ENCODE measurements around the gene CD300LD.

The CD300LD gene

DNA sequence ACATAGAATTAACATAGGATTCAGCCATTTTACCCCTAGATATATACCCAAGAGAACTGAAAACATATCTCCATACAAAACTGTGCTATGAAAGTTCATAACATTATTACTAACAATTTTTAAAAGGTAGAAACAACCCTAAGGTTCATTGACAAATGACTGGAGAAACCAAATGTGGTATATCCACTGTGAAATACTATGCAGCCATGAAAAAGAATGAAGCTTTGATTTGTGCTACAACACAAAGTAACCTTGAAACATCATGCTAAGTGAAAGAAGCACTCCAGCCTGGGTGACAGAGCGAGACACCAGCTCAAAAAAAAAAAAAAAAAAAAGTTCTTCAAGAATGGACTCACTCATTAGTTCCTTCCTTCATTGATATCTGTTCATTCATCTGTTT, 580 bp downstream of the CD300LD start:
- Histone ChIP-seq H3K4me1 (no peaks in the 10 kb centered on the region), H3K4me2 (ENCODE audit: low read length) (no peak overlapping the region), H3K36me3 (ENCODE audit: control insufficient read depth, insufficient read depth, low read length) (no peaks in the 10 kb centered on the region), H3K27ac (no peak overlapping the region), H2AFZ (no peak overlapping the region), H3K9ac (no peak overlapping the region), H3K9me3 (ENCODE audit: control insufficient read depth, low read length) (no peaks in the 10 kb centered on the region), H3K79me2 (no peaks in the 10 kb centered on the region), H3K4me3 (ENCODE audit: low read depth, low read length) (no peak overlapping the region), H3K27me3 (ENCODE audit: control insufficient read depth, insufficient read depth, low read length) (no peaks in the 10 kb centered on the region)
- TF ChIP-seq, protein P1, sequence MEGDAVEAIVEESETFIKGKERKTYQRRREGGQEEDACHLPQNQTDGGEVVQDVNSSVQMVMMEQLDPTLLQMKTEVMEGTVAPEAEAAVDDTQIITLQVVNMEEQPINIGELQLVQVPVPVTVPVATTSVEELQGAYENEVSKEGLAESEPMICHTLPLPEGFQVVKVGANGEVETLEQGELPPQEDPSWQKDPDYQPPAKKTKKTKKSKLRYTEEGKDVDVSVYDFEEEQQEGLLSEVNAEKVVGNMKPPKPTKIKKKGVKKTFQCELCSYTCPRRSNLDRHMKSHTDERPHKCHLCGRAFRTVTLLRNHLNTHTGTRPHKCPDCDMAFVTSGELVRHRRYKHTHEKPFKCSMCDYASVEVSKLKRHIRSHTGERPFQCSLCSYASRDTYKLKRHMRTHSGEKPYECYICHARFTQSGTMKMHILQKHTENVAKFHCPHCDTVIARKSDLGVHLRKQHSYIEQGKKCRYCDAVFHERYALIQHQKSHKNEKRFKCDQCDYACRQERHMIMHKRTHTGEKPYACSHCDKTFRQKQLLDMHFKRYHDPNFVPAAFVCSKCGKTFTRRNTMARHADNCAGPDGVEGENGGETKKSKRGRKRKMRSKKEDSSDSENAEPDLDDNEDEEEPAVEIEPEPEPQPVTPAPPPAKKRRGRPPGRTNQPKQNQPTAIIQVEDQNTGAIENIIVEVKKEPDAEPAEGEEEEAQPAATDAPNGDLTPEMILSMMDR (IDR thresholded peaks at IDR 0.05) = no peak

DNA sequence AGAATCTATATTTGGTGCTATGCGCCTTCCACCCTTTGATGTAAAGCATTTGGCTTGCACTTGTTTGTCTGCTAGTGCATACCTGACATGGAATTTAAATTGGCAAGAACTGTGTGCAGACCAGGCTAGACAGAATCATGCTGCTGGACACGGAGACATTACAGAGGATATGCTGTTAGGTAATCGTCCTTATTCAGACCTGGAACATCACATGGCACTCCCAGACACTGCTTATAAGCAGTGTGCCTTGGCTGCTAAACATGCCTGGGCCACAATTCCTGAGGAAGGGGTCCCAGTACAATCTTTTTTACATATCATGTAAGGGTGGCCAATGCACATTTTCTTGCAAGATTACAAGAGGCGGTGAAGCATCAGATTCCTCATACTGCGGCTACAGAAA, 6.4 kb downstream of the CD300LD start:
- Histone ChIP-seq H3K9me3 (ENCODE audit: control insufficient read depth, low read length) (no peaks in the 10 kb centered on the region), H3K4me3 (ENCODE audit: low read depth, low read length) (no peak overlapping the region), H3K27ac (no peak overlapping the region), H3K27me3 (ENCODE audit: control insufficient read depth, insufficient read depth, low read length) (no peaks in the 10 kb centered on the region), H3K9ac (no peak overlapping the region), H3K79me2 (no peaks in the 10 kb centered on the region), H3K4me1 (no peaks in the 10 kb centered on the region), H3K36me3 (ENCODE audit: control insufficient read depth, insufficient read depth, low read length) (no peaks in the 10 kb centered on the region), H2AFZ (no peak overlapping the region), H3K4me2 (ENCODE audit: low read length) (no peak overlapping the region)
- TF ChIP-seq, protein P1 (IDR thresholded peaks at IDR 0.05) = no peak

DNA sequence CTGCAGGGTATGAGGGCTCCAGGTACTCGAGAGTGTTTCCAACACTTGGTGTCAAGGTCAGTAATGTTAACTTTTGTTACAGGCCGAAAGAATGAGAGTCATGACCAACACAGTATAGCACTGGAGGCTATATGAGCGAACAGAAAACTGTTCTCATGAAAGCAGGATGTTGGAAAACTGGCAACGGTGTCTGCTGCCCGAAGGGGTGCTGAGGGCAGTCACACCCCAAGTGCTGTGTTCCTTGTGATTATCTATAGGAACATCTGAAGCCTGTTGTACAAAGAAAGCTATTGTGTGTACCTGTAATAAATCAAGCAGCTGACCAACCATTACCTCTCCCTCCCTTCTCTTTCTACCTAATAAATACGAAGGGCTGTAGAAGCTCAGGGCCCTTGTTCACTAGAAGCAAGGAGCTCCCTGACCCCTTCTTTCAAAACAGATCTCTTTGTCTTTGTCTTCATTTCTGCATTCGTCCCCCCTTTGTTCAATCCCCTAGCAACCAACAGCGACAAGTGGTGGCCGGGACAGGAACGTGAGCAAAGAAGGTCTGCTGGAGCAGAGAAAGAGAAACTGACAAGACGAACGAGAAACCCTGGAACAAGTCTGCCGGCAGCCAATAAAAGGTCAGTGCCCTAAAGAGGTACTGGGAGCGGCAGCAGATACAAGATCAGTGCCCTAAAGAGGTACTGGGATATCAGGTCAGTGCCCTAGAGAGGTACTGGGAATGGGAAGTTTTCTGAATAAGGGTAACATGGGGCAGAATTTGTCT, 7.6 kb downstream of the CD300LD start:
- Histone ChIP-seq H3K4me3 (ENCODE audit: low read depth, low read length) (no peak overlapping the region), H3K4me2 (ENCODE audit: low read length) (no peak overlapping the region), H3K9me3 (ENCODE audit: control insufficient read depth, low read length) (no peaks in the 10 kb centered on the region), H3K4me1 (no peaks in the 10 kb centered on the region), H3K36me3 (ENCODE audit: control insufficient read depth, insufficient read depth, low read length) (no peaks in the 10 kb centered on the region), H3K9ac (no peak overlapping the region), H3K27me3 (ENCODE audit: control insufficient read depth, insufficient read depth, low read length) (no peaks in the 10 kb centered on the region), H3K27ac (no peak overlapping the region), H3K79me2 (no peaks in the 10 kb centered on the region), H2AFZ (no peak overlapping the region)
- TF ChIP-seq, protein P1 (IDR thresholded peaks at IDR 0.05) = no peak

DNA sequence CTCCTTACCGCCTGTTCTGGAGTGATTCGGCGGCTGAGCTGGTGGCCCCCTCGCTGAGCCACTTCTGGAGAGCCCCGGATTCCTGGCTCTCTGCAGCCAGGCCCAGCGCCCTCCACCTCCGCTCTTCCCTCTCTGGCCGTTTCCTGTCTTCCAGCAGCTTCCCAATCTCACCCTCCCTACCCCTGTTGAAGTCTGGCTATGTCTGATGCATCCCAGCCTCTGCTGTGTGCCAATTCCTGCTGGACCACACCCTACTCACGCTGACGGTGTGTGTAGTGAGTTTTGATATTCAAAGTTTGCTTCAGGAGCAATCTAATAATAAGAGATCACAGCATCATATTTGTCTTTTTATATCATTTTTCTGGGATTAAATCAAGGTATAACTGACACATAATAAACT, 9.4 kb downstream of the CD300LD start:
- TF ChIP-seq, protein P1 (IDR thresholded peaks at IDR 0.05) = no peak
- Histone ChIP-seq H3K27me3 (ENCODE audit: control insufficient read depth, insufficient read depth, low read length) (no peaks in the 10 kb centered on the region), H2AFZ (no peak overlapping the region), H3K36me3 (ENCODE audit: control insufficient read depth, insufficient read depth, low read length) (no peaks in the 10 kb centered on the region), H3K4me2 (ENCODE audit: low read length) (no peak overlapping the region), H3K9me3 (ENCODE audit: control insufficient read depth, low read length) (no peaks in the 10 kb centered on the region), H3K9ac (no peak overlapping the region), H3K79me2 (no peaks in the 10 kb centered on the region), H3K4me3 (ENCODE audit: low read depth, low read length) (no peak overlapping the region), H3K27ac (no peak overlapping the region), H3K4me1 (no peaks in the 10 kb centered on the region)

DNA sequence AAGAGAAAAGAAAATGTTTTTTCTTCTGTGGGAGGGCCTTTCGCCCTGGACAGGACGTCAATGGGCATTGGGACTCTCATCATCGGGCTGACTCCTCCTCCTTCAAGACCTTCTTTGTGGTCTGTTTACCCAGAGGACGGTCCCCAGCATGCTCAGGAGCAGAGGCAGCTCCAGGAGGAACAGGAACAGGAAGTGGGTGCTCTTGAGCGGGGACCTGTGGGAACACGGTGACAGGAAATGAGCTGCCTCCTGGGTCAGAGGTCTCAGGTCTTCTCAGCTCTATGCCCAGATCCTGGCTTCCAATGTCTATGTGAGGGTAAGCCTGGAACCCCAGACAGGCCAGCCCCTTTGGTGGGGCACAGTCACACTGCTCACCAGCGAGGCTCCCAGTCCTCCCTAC, 12.2 kb downstream of the CD300LD start:
- no peak overlapping the region for H3K4me2 ChIP-seq (ENCODE audit: low read length)
- no peaks in the 10 kb centered on the region for H3K27me3 ChIP-seq (ENCODE audit: control insufficient read depth, insufficient read depth, low read length)
- no peaks in the 10 kb centered on the region for H3K4me1 ChIP-seq
- no peak overlapping the region for H3K27ac ChIP-seq
- H3K9me3 ChIP-seq (ENCODE audit: control insufficient read depth, low read length) = no peaks in the 10 kb centered on the region
- no peak overlapping the region for H3K9ac ChIP-seq
- H3K79me2 ChIP-seq = no peaks in the 10 kb centered on the region
- no peak overlapping the region for H3K4me3 ChIP-seq (ENCODE audit: low read depth, low read length)
- H3K36me3 ChIP-seq (ENCODE audit: control insufficient read depth, insufficient read depth, low read length) = no peaks in the 10 kb centered on the region
- TF ChIP-seq, protein P1 (IDR thresholded peaks at IDR 0.05) = no peak
- no peak overlapping the region for H2AFZ ChIP-seq

Measured in parathyroid adenoma (tissue), 2 donors.